Measurements from ENCODE around the gene ITPK1.

DNA sequence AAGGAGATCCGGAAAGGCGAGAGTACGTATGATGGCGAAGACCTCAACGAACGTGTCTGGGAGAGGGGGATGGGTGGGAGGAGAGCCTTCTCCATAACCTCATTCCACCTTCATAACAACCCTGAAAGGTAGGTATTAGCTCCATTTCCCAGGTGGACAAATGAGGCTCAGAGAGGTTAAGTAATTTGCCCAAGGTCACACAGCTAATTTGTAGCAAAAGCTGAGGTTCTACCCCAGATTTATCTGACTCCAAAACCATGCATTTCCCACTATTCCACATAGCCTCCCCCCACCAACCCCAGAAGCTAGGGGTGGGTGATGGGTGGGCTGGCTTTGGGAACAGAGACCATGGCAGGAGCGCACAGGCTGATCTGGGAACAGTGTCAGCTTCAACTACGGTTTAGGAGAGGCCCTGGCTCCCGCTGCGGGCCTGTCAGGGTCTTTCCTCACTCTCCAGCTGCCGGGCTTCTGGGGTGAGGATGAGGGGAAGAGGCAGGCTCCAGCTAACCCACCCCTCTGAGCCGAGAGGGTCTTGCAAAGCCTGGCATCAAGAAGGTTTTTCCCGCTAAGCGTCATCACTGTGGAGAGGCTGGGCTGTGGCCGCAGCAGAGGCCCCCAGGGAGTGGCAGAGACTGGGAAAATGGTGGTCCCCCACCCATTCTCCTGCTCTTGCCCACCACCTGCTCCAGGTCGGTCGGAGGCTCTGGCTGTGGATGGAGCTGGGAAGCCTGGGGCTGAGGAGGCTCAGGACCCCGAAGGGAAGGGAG, 183.9 kb downstream of the ITPK1 start:
- TF ChIP-seq, protein P1, sequence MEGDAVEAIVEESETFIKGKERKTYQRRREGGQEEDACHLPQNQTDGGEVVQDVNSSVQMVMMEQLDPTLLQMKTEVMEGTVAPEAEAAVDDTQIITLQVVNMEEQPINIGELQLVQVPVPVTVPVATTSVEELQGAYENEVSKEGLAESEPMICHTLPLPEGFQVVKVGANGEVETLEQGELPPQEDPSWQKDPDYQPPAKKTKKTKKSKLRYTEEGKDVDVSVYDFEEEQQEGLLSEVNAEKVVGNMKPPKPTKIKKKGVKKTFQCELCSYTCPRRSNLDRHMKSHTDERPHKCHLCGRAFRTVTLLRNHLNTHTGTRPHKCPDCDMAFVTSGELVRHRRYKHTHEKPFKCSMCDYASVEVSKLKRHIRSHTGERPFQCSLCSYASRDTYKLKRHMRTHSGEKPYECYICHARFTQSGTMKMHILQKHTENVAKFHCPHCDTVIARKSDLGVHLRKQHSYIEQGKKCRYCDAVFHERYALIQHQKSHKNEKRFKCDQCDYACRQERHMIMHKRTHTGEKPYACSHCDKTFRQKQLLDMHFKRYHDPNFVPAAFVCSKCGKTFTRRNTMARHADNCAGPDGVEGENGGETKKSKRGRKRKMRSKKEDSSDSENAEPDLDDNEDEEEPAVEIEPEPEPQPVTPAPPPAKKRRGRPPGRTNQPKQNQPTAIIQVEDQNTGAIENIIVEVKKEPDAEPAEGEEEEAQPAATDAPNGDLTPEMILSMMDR (IDR thresholded peaks at IDR 0.05; ENCODE audit: extremely low read depth in 1 of 2, insufficient read depth in 1 of 2, low read depth in 1 of 2, low read length in 2 of 2): no peak
- TF ChIP-seq POLR2AphosphoS5 (IDR thresholded peaks at IDR 0.05; ENCODE audit: insufficient read depth, low read depth, low read length) (no peak), EZH2 (IDR thresholded peaks at IDR 0.05; ENCODE audit: borderline replicate concordance, low read depth, low read length, severe bottlenecking) (no peak), POLR2A (IDR thresholded peaks at IDR 0.05; ENCODE audit: low read depth, low read length) (no peak)
- TF ChIP-seq, protein P2, sequence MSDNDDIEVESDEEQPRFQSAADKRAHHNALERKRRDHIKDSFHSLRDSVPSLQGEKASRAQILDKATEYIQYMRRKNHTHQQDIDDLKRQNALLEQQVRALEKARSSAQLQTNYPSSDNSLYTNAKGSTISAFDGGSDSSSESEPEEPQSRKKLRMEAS (IDR thresholded peaks at IDR 0.05; ENCODE audit: insufficient read depth, insufficient read length): no peak
